PC-9 (cell line): ENCODE data around the gene LGI4. TPM values are rescaled to one million over a fixed set of nuclear protein-coding genes. Genes with fewer than 3 reads are reported as not detected.
A peak's percentile ranks its signal among the peaks of the same experiment; 100 is the strongest.

Experiments used
- BruUV-seq: library from RNA; stranded (reverse); fragments of 400-500 nt; replicated peaks from 2 replicates; lab custom pipeline; 2021; lab: Mats Ljungman, UMichigan
- CTCF ChIA-PET: fragments of 300-600 bp; sonication (Branson Sonifier 250); formaldehyde crosslinking; loops from one replicate; lab custom pipeline; 2022; ENCODE audit warnings: antibody characterized with exemption; lab: Charles Lee
- POLR2A ChIA-PET: fragments of 300-600 bp; sonication (Branson Sonifier 250); formaldehyde crosslinking; loops from one replicate; lab custom pipeline; 2022; ENCODE audit warnings: antibody characterized with exemption; ENCODE audit not compliant: unreplicated experiment; lab: Charles Lee
- DNase-seq, 2 experiments: peaks; one replicate each; pipeline versions ENCODE4 v3.0.0 to v3.0.0-alpha.2; 2015 to 2022; ENCODE audit warnings: mixed read lengths in 1 of 2
- H2AFZ ChIP-seq: fragments of 200-600 bp; sonication (generic); 2 replicates; pipeline ENCODE4 v1.8.1; 2017; ENCODE audit warnings: antibody characterized with exemption
- H3F3A ChIP-seq: fragments of 200-600 bp; sonication (generic); 2 replicates; pipeline ENCODE4 v1.8.1; 2017; ENCODE audit warnings: antibody characterized with exemption, mild to moderate bottlenecking, low read depth; ENCODE audit not compliant: insufficient read depth
- H3K27ac ChIP-seq: fragments of 200-600 bp; sonication (generic); 2 replicates; pipeline ENCODE4 v1.6.1; 2016; ENCODE audit warnings: mixed run types
- H3K27me3 ChIP-seq: fragments of 200-600 bp; sonication (generic); 2 replicates; pipeline ENCODE4 v1.6.1; 2016; ENCODE audit warnings: low read depth, mixed run types; ENCODE audit not compliant: insufficient read depth
- H3K36me3 ChIP-seq: fragments of 200-600 bp; sonication (generic); 2 replicates; pipeline ENCODE4 v1.6.1; 2016; ENCODE audit warnings: low read depth, mixed run types
- H3K4me1 ChIP-seq: fragments of 200-600 bp; sonication (generic); replicated peaks from 2 replicates; pipeline ENCODE4 v1.6.1; 2016; ENCODE audit warnings: mixed run types; ENCODE audit not compliant: insufficient read depth
- H3K4me2 ChIP-seq: fragments of 200-600 bp; sonication (generic); 2 replicates; pipeline ENCODE4 v1.6.1; 2017; ENCODE audit warnings: mixed run types
- H3K4me3 ChIP-seq: fragments of 200-600 bp; sonication (generic); 2 replicates; pipeline ENCODE4 v1.6.1; 2016; ENCODE audit warnings: mixed run types
- H3K79me2 ChIP-seq: fragments of 200-600 bp; sonication (generic); 2 replicates; pipeline ENCODE4 v1.6.1; 2017; ENCODE audit warnings: low read depth, mixed run types
- H3K9me2 ChIP-seq: fragments of 200-600 bp; sonication (generic); 2 replicates; pipeline ENCODE4 v1.8.1; 2017; ENCODE audit warnings: mild to moderate bottlenecking; ENCODE audit not compliant: insufficient read depth
- H3K9me3 ChIP-seq: fragments of 200-600 bp; sonication (generic); 2 replicates; pipeline ENCODE4 v1.8.1; 2016; ENCODE audit warnings: low read depth; ENCODE audit not compliant: insufficient read depth
- H4K20me1 ChIP-seq: fragments of 200-600 bp; sonication (generic); 2 replicates; pipeline ENCODE4 v1.8.1; 2017; ENCODE audit not compliant: insufficient read depth
- EZH2 ChIP-seq: fragments of 200-600 bp; sonication (generic); IDR thresholded peaks from 2 replicates; pipeline ENCODE4 v1.8.0; 2017; ENCODE audit warnings: antibody characterized with exemption, low read depth
- intact Hi-C: fragments of 100-400 bp; cut with micrococcal nuclease; formaldehyde crosslinking; loops from one replicate; pipeline ENCODE4 v1.10.0; 2022; ENCODE audit not compliant: unreplicated experiment
- total RNA-seq: library from RNA; stranded (reverse); gene quantifications from 2 replicates; pipeline ENCODE4 v1.2.3, GENCODE V29; 2021
- TF ChIP-seq, protein P1 (sequence below): fragments of 200-600 bp; sonication (generic); conservative IDR thresholded peaks from 2 replicates; pipeline ENCODE4 v1.6.1; 2017; ENCODE audit warnings: mixed run types, antibody characterized with exemption, mild to moderate bottlenecking, moderate library complexity

LGI4 gene
- total RNA-seq, 1 experiment from 2014 or later: 1.2 TPM

DNA sequence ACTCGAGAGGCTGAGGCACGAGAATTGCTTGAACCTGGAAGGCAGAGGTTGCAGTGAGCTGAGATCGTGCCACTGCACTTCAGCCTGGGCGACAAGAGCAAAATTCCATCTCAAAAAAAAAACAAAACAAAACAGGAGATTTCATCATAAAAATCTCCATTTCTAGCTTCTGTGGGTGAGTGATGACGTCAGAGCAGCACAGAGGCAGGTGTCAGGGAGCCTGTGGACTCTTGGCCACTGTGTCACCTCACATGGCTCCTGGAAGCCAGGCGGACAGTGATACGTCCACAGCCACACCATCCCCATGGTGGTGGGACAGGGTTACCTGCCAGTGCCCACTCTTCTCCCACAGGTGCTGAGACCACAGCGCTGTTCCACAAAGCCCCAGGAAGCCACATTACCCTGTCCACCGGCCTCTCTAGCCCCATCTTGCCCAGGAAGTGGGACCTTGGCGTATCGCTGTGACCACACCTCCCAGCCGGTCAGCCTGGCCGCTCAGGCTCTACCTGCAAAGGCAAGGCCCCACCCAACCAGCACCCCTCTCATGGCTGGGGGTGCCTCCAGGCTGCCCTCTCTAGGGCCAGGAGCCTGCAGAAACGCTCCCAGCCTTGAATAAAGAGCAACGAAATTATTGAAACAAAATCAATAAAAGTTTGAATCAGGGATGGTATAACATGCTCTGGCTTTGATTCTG is 21.7 kb downstream of the LGI4 start:
- no peak for DNase-seq
- Histone ChIP-seq H3K27ac (no peak overlapping the region), H3K27me3 (no peaks in the 10 kb centered on the region), H4K20me1 (no peaks in the 10 kb centered on the region), H3K79me2 (peaks cover 20% of the 10 kb centered on the region), H3K36me3 (no peaks in the 10 kb centered on the region), H3K4me1 (peaks cover 41% of the 10 kb centered on the region), H3K4me3 (no peak overlapping the region), H2AFZ (no peak overlapping the region), H3F3A (peaks cover 30% of the 10 kb centered on the region), H3K9me2 (no peaks in the 10 kb centered on the region), H3K9me3 (no peaks in the 10 kb centered on the region), H3K4me2 (no peak overlapping the region)
- no peak for TF ChIP-seq EZH2
- TF ChIP-seq, protein P1, sequence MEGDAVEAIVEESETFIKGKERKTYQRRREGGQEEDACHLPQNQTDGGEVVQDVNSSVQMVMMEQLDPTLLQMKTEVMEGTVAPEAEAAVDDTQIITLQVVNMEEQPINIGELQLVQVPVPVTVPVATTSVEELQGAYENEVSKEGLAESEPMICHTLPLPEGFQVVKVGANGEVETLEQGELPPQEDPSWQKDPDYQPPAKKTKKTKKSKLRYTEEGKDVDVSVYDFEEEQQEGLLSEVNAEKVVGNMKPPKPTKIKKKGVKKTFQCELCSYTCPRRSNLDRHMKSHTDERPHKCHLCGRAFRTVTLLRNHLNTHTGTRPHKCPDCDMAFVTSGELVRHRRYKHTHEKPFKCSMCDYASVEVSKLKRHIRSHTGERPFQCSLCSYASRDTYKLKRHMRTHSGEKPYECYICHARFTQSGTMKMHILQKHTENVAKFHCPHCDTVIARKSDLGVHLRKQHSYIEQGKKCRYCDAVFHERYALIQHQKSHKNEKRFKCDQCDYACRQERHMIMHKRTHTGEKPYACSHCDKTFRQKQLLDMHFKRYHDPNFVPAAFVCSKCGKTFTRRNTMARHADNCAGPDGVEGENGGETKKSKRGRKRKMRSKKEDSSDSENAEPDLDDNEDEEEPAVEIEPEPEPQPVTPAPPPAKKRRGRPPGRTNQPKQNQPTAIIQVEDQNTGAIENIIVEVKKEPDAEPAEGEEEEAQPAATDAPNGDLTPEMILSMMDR: no peak
- BruUV-seq: no TSS peak
- intact Hi-C loops: loop anchor here (10.0 kb wide), 1 partner anchor 138 kb away; no protein-coding TSS in a partner anchor
- CTCF ChIA-PET: interaction anchor here (0.6 kb wide), 1 partner anchor 1237 kb away, joined by 4 read pairs; no protein-coding TSS in a partner anchor
- POLR2A ChIA-PET: no interaction called here

DNA sequence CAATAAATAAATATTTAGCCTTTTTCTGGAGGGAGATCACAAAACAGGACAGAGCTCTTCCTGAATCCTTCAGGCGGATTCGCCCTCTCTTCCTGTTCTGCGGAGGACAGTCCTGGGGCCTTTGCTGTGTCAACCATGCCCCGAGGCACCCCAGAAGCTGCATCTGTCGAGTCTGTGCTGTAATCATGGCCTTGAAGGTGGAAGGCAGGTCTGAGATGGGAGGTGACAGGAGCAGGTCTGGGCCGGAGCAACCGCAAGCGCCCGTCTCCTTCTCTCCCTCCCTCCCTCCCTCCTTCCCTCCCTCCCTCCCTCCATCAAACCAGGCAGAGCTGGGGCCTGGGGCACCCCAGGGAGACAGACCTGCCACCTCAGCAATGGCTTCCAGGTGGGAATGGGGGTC is 23.9 kb downstream of the LGI4 start:
- H3K36me3 ChIP-seq: no peaks in the 10 kb centered on the region
- DNase-seq: no peak
- peaks cover 39% of the 10 kb centered on the region for H3K4me1 ChIP-seq
- intact Hi-C loops: loop anchor here (10.0 kb wide), 1 partner anchor 136 kb away; no protein-coding TSS in a partner anchor
- peaks cover 41% of the 10 kb centered on the region for H3F3A ChIP-seq
- no peak overlapping the region for H3K27ac ChIP-seq
- TF ChIP-seq, protein P1: no peak
- no peak for TF ChIP-seq EZH2
- no peaks in the 10 kb centered on the region for H3K27me3 ChIP-seq
- POLR2A ChIA-PET: interaction anchor here (0.6 kb wide), 1 partner anchor 9 kb away, joined by 12 read pairs; no protein-coding TSS in a partner anchor
- no peaks in the 10 kb centered on the region for H3K9me3 ChIP-seq
- BruUV-seq: no TSS peak
- H3K4me2 ChIP-seq: no peak overlapping the region
- no peaks in the 10 kb centered on the region for H4K20me1 ChIP-seq
- no peaks in the 10 kb centered on the region for H3K9me2 ChIP-seq
- CTCF ChIA-PET: interaction anchor here (0.6 to 0.7 kb wide), 5 partner anchors 18 to 292 kb away, joined by 3 to 4 read pairs (median 3); no protein-coding TSS in a partner anchor
- no peaks in the 10 kb centered on the region for H3K79me2 ChIP-seq
- no peak overlapping the region for H2AFZ ChIP-seq
- H3K4me3 ChIP-seq: no peak overlapping the region

DNA sequence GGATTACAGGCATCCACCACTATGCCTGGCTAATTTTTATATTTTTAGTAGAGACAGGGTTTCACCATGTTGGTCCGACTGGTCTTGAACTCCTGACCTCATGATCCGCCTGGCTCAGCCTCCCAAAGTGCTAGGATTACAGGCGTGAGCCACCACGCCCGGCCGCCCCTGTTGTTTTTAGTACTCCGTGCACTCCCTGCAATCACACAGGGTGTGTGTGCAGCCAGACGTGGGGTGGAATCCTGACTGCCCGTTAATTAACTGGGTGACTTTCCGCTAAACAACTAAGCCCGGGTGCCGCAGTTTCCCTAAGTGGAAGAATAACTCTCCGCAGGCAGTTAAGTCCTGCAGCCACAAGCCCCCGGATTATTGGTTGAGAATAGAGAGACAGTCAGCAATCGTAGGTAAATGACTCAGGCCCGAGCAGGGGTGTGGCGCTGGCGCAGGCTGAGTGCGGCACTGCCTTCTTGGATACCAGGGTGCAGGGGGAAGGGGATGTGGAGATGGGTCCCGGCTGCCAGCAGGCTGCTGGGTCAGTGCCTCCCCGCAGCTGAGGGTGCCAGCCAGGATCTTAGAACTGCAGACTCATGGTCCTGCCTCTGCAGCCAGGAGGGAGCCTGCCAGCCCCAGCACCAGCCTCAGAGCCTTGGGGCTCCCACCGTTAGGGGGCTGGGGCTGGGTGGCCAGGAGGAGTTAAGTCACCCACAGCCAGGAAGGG is 25.3 kb downstream of the LGI4 start:
- BruUV-seq: no TSS peak
- CTCF ChIA-PET: interaction anchor here (0.6 kb wide), 1 partner anchor 110 kb away, joined by 5 read pairs; the partner anchor contains the start of gene GRAMD1A
- Histone ChIP-seq H2AFZ (no peak overlapping the region), H3K4me3 (no peak overlapping the region), H3K9me3 (no peaks in the 10 kb centered on the region), H3K79me2 (no peaks in the 10 kb centered on the region), H4K20me1 (no peaks in the 10 kb centered on the region), H3K4me1 (peaks cover 26% of the 10 kb centered on the region), H3K27me3 (no peaks in the 10 kb centered on the region), H3K36me3 (no peaks in the 10 kb centered on the region), H3F3A (peaks cover 29% of the 10 kb centered on the region), H3K27ac (no peak overlapping the region), H3K9me2 (no peaks in the 10 kb centered on the region), H3K4me2 (peak overlapping the region; percentile 45; the same call in 1 of the 2 replicates)
- no peak for TF ChIP-seq EZH2
- TF ChIP-seq, protein P1: no peak
- DNase-seq: peak; percentile 40 to 71
- intact Hi-C loops: loop anchor here (2.0 to 10.0 kb wide), 2 partner anchors 13 to 135 kb away; no protein-coding TSS in a partner anchor
- POLR2A ChIA-PET: interaction anchor here (0.5 kb wide), 1 partner anchor 12 kb away, joined by 9 read pairs; no protein-coding TSS in a partner anchor
